ENCODE data around the gene ABLIM1. TPM values are rescaled to one million over a fixed set of nuclear protein-coding genes. Genes with fewer than 3 reads are reported as not detected.

The ABLIM1 gene
- total RNA-seq, 6 donors from 2014 or later = 92.2 to 153 (median 131) TPM

DNA sequence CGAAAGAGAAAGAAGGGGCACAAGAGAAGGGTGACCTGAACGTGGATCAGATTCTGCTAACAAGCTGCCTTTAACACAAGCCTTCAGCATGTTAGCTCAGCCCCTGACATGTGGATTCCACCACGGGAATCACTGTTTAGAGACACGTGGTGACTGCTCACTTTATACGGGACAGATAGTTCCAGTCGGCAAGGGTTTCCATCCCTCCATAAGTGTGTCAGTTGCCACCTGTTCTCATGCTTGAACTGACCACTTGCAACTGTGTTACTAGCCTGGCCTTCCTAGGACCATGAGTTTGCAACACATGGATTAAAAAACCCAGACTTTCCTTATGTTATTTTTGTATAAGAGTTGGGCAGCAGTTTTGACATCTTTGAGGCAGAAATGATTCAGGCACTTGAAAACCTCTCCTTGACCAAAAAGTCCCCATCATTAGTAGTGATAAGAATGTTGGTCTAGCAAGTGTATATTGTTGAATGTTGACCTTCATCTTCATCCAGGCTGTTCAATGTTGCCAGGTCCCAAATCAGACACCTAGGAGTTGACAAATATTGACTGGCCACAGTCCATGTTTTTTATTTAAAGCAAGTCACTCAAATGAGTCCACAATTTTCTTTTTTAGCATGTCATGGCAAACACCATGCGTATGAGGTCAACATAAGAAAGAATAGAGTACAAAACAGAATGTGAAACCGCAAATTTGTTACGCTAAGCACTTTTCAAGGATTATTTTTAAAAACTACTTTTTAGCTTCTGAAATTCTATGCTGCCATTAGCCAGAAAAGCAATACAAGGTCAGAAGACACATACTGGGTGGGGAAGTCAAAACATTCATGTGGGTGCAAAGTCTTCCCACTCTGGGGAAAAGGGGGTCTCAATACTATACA, 101.6 kb downstream of the ABLIM1 start:
- ATAC-seq (ENCODE audit: low FRiP score in 2 of 2) (no peak), DNase-seq (no peak)
- Histone ChIP-seq H3K36me3 (no peaks in the 10 kb centered on the region), H3K9me3 (peaks cover 0 to 8% (median 2%) of the 10 kb centered on the region in 4 donors), H3K4me1 (peaks cover 9 to 14% (median 11%) of the 10 kb centered on the region in 4 donors), H3K27me3 (no peaks in the 10 kb centered on the region), H3K27ac (no peak overlapping the region), H3K4me3 (no peak overlapping the region)
- 83 to 86% methylated on average over 9 of the region's 9 CpGs for WGBS, 2 donors
- TF ChIP-seq POLR2A (IDR thresholded peaks at IDR 0.05) (no peak), POLR2AphosphoS5 (IDR thresholded peaks at IDR 0.05) (no peak), EP300 (IDR thresholded peaks at IDR 0.05) (no peak)

DNA sequence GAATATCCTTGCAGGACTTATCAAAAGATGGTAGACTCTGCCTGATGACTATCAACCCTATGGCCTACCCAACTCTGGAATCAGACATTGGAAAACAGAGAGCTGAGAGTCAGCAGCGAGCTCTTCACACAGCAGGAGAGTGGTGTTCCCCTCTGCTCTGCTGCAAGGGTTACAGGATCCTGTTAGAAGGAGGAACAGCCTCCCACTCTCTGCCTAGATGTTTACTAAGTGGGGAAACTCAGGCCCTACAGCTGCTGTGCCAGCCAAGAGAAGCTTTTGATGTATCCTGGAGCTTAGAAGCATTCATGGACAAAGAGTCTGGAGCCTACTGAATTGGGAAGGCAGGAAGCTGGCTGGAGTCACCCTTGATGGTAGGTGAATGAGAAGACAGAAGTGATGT, 104.6 kb downstream of the ABLIM1 start:
- Histone ChIP-seq H3K27me3 (no peaks in the 10 kb centered on the region), H3K9me3 (peaks cover 0 to 8% (median 2%) of the 10 kb centered on the region in 4 donors), H3K4me3 (no peak overlapping the region), H3K36me3 (no peaks in the 10 kb centered on the region), H3K4me1 (peaks cover 16 to 25% (median 19%) of the 10 kb centered on the region in 4 donors), H3K27ac (no peak overlapping the region)
- WGBS, 2 donors = 83 to 89% methylated on average over 1 of the region's 1 CpG
- DNase-seq (no peak), ATAC-seq (ENCODE audit: low FRiP score in 2 of 2) (no peak)
- no peak for TF ChIP-seq EP300 (IDR thresholded peaks at IDR 0.05)
- no peak for TF ChIP-seq POLR2A (IDR thresholded peaks at IDR 0.05)
- TF ChIP-seq, protein P1, sequence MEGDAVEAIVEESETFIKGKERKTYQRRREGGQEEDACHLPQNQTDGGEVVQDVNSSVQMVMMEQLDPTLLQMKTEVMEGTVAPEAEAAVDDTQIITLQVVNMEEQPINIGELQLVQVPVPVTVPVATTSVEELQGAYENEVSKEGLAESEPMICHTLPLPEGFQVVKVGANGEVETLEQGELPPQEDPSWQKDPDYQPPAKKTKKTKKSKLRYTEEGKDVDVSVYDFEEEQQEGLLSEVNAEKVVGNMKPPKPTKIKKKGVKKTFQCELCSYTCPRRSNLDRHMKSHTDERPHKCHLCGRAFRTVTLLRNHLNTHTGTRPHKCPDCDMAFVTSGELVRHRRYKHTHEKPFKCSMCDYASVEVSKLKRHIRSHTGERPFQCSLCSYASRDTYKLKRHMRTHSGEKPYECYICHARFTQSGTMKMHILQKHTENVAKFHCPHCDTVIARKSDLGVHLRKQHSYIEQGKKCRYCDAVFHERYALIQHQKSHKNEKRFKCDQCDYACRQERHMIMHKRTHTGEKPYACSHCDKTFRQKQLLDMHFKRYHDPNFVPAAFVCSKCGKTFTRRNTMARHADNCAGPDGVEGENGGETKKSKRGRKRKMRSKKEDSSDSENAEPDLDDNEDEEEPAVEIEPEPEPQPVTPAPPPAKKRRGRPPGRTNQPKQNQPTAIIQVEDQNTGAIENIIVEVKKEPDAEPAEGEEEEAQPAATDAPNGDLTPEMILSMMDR (IDR thresholded peaks at IDR 0.05) = no peak

DNA sequence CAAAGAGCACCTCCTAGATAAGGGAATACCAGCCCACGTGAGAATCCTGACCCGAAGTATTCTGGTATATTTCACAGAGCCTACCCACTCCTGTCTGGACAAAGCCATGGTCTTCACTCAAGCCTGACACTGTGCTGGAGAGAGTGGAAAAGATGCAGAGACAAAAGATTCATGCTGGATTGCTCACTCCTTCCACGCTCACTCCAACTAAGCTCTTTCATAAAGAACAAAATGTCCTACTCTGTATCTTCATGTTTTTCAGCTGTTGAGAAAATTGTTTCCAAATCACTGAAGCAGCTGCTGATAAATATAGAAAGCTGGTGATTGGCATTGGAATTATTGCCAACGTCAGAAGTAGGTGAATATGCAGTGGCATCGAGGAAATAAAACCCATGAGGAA, 106.0 kb downstream of the ABLIM1 start:
- H3K27me3 ChIP-seq = no peaks in the 10 kb centered on the region
- ATAC-seq (ENCODE audit: low FRiP score in 2 of 2) = no peak
- TF ChIP-seq EP300 (IDR thresholded peaks at IDR 0.05) (peak in 1 of 4 donors; percentile 26), POLR2A (IDR thresholded peaks at IDR 0.05) (no peak), POLR2AphosphoS5 (IDR thresholded peaks at IDR 0.05) (peak in 1 of 2 donors; percentile 35)
- TF ChIP-seq, protein P1 (IDR thresholded peaks at IDR 0.05) = no peak
- peaks cover 0 to 4% (median 0%) of the 10 kb centered on the region in 4 donors for H3K36me3 ChIP-seq
- no peak overlapping the region for H3K4me3 ChIP-seq
- no peaks in the 10 kb centered on the region for H3K9me3 ChIP-seq
- 53 to 55% methylated on average over 5 of the region's 5 CpGs for WGBS, 2 donors
- H3K4me1 ChIP-seq = peaks cover 16 to 25% (median 19%) of the 10 kb centered on the region in 4 donors
- peak overlapping the region; percentile 52 to 70 (median 62) for H3K27ac ChIP-seq
- DNase-seq = no peak

DNA sequence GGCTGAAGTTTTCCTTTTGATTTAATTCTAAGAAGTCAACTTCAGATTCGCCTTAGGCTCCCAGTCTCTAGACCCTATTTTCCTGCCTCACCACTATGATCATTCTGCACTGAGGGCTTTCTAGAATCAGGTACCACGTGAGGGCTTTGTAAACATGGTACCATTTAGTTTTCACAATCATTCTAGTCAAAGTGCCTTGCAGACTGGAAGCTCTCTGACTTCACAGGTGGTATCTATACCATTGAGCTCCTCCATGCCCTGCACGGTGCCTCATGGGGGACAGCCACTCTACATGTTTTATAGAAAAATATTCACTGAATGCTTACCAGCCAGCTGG, 106.5 kb downstream of the ABLIM1 start:
- Histone ChIP-seq H3K9me3 (no peaks in the 10 kb centered on the region), H3K27ac (peak overlapping the region; percentile 52 to 70 (median 62)), H3K4me3 (peak overlapping the region in 2 of 4 donors; percentile 25 to 28), H3K4me1 (peaks cover 16 to 25% (median 19%) of the 10 kb centered on the region in 4 donors), H3K36me3 (peaks cover 0 to 7% (median 0%) of the 10 kb centered on the region in 4 donors), H3K27me3 (no peaks in the 10 kb centered on the region)
- ATAC-seq (ENCODE audit: low FRiP score in 2 of 2) = peak in 1 of 2 donors; percentile 28
- WGBS, 2 donors = 33 to 45% methylated on average over 3 of the region's 3 CpGs
- no peak for DNase-seq
- TF ChIP-seq, protein P1 (IDR thresholded peaks at IDR 0.05) = no peak
- TF ChIP-seq POLR2AphosphoS5 (IDR thresholded peaks at IDR 0.05) = no peak
- no peak for TF ChIP-seq EP300 (IDR thresholded peaks at IDR 0.05)
- no peak for TF ChIP-seq POLR2A (IDR thresholded peaks at IDR 0.05)

DNA sequence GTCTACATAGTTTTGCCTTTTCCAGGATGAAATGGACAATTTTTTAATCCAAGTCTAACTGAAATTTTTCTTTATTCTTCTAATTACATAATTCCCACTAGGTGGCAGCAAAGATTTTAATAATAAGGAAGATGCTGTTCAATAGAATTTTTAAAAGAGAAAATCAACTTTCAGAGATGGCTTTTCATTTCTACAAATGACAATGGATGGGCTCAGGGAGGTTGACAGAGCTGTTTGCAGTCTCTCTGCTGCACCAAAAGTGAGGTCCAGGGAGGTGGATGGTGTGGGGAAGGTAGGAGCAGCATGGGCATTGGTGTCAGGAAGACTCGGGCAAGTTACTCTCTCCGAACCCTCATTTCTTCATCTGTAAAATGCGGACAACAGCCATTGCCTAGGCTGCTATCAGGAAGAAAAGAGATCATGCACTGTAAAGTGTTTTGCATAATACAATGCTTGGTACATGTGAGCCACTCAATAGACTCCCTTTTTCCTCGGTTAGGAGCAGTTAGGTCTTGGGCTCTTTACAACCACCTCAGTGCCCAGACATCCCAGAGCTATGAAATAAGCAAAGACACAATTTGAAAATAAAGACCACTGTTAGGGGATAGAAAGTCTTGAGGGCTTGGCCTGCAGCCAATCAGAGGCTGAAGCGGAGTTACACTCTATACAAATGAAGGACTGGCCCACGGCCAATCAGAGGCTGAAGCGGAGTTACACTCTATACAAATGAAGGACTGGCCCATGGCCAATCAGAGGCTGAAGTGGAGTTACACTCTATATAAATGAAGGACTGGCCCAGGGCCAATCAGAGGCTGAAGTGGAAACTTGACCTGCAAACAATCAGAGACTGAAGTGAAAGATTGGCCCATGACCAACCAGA, 107.1 kb downstream of the ABLIM1 start:
- Histone ChIP-seq H3K4me1 (peaks cover 16 to 25% (median 19%) of the 10 kb centered on the region in 4 donors), H3K27ac (peak overlapping the region; percentile 52 to 70 (median 62)), H3K27me3 (no peaks in the 10 kb centered on the region), H3K9me3 (no peaks in the 10 kb centered on the region), H3K36me3 (peaks cover 0 to 13% (median 0%) of the 10 kb centered on the region in 4 donors), H3K4me3 (peak overlapping the region in 3 of 4 donors; percentile 5 to 28 (median 25))
- peak in 1 of 2 donors; percentile 79 for DNase-seq
- peak; percentile 30 to 68 for ATAC-seq (ENCODE audit: low FRiP score in 2 of 2)
- TF ChIP-seq, protein P1 (IDR thresholded peaks at IDR 0.05) = peak; percentile 18 to 59 (median 42)
- no peak for TF ChIP-seq POLR2AphosphoS5 (IDR thresholded peaks at IDR 0.05)
- WGBS, 2 donors = 31 to 32% methylated on average over 7 of the region's 7 CpGs
